Measurements from ENCODE around the gene PDZD8. TPM values are rescaled to one million over a fixed set of nuclear protein-coding genes. Genes with fewer than 3 reads are reported as not detected.

PDZD8 gene
- total and polyA plus RNA-seq, 2 donors (not counting 3 experiments of a cell fraction or from before 2014, with no cell fraction given), result 5.9 to 22.6 TPM

GRCh38 chr10:117410557-117410956, 35.3 kb upstream of the PDZD8 start:
- CTCF ChIA-PET, result interaction anchor here (0.8 to 1.6 kb wide), 2 partner anchors 10 to 32 kb away, joined by 4 to 5 read pairs; no protein-coding TSS in a partner anchor
- no TSS peak for BruUV-seq (replicated peaks)
- FAIRE-seq, result no peak
- Histone ChIP-seq H2AFZ (ENCODE audit: low read depth, low read length) (no peak overlapping the region), H3K27ac (ENCODE audit: insufficient read depth, low read depth, low read length) (no peak overlapping the region), H3K9ac (replicated peaks; ENCODE audit: extremely low read depth, insufficient read depth, low read length) (no peak overlapping the region), H3K79me2 (ENCODE audit: control insufficient read depth, insufficient read depth, low read length) (no peaks in the 10 kb centered on the region), H4K20me1 (replicated peaks; ENCODE audit: control insufficient read depth, extremely low read depth, insufficient read depth, low read length) (no peaks in the 10 kb centered on the region), H3K4me1 (ENCODE audit: control insufficient read depth, extremely low read depth, insufficient read depth, low read length) (no peaks in the 10 kb centered on the region), H3K36me3 (ENCODE audit: control insufficient read depth in 2 of 2, extremely low read depth in 1 of 2, insufficient read depth in 2 of 2, low read length in 2 of 2) (no peaks in the 10 kb centered on the region), H3K4me3 (replicated peaks in 1 of 3; ENCODE audit: insufficient read depth in 1 of 3, low read depth in 1 of 3, low read length in 3 of 3) (no peak overlapping the region), H3K9me3 (replicated peaks; ENCODE audit: control insufficient read depth, insufficient read depth, low read length) (no peaks in the 10 kb centered on the region), H3K27me3 (ENCODE audit: control insufficient read depth in 2 of 2, insufficient read depth in 2 of 2, low read length in 2 of 2) (no peaks in the 10 kb centered on the region), H3K9me1 (replicated peaks; ENCODE audit: control insufficient read depth, extremely low read depth, insufficient read depth, low read length) (no peaks in the 10 kb centered on the region), H3K4me2 (ENCODE audit: insufficient read depth, low read length) (no peak overlapping the region)
- DNase-seq (ENCODE audit: low read depth, low spot score), result no peak
- dilution Hi-C loops (cut with MboI; ENCODE audit: extremely low pct_ligation_motif_present, low sequenced_read_pairs), result no loop called here
- intact Hi-C loops (cut with micrococcal nuclease), result no loop called here
- TF ChIP-seq JUN (IDR thresholded peaks at IDR 0.05; ENCODE audit: borderline replicate concordance, insufficient read depth, insufficient read length, low read depth), result no peak
- TF ChIP-seq POLR2A (IDR thresholded peaks at IDR 0.05; ENCODE audit: low read depth, low read length), result no peak
- no peak for TF ChIP-seq CTCF (IDR thresholded peaks at IDR 0.05; ENCODE audit: extremely low read depth in 1 of 2, insufficient read depth in 1 of 2, low read depth in 1 of 2, low read length in 2 of 2)
- no peak for TF ChIP-seq POLR2AphosphoS5 (IDR thresholded peaks at IDR 0.05; ENCODE audit: insufficient read depth, low read depth, low read length)
- TF ChIP-seq FOS (IDR thresholded peaks at IDR 0.05; ENCODE audit: borderline replicate concordance, insufficient read depth, low read length), result no peak
- no peak for TF ChIP-seq MYC (IDR thresholded peaks at IDR 0.05; ENCODE audit: low read depth, low read length)
- no peak for TF ChIP-seq GATA2 (IDR thresholded peaks at IDR 0.05; ENCODE audit: insufficient read depth, insufficient read length, low read depth, low read length)
- TF ChIP-seq EZH2 (IDR thresholded peaks at IDR 0.05; ENCODE audit: borderline replicate concordance, low read depth, low read length, severe bottlenecking), result no peak
- no peak for TF ChIP-seq MAX (IDR thresholded peaks at IDR 0.05; ENCODE audit: insufficient read depth, insufficient read length)
- POLR2A ChIA-PET, result no interaction called here
